Hematopoietic multipotent progenitor cell (in vitro differentiated cells): Measurements from ENCODE around the gene MAPK12. TPM values are rescaled to one million over a fixed set of nuclear protein-coding genes. Genes with fewer than 3 reads are reported as not detected.

ENCODE experiments used
- DNase-seq, 3 donors: peaks; one replicate each; pipeline ENCODE4 v3.0.0-alpha.2; 2011 to 2015; ENCODE audit warnings: low read depth in 2 of 3, low spot score in 2 of 3
- total RNA-seq: library from RNA; depleted of rRNA; stranded (reverse); fragments of >200 nt; gene quantifications from one replicate; pipeline ENCODE4 v1.2.3, GENCODE V29; 2012

MAPK12 gene
- total RNA-seq, 1 donor: 30.2 TPM

DNA sequence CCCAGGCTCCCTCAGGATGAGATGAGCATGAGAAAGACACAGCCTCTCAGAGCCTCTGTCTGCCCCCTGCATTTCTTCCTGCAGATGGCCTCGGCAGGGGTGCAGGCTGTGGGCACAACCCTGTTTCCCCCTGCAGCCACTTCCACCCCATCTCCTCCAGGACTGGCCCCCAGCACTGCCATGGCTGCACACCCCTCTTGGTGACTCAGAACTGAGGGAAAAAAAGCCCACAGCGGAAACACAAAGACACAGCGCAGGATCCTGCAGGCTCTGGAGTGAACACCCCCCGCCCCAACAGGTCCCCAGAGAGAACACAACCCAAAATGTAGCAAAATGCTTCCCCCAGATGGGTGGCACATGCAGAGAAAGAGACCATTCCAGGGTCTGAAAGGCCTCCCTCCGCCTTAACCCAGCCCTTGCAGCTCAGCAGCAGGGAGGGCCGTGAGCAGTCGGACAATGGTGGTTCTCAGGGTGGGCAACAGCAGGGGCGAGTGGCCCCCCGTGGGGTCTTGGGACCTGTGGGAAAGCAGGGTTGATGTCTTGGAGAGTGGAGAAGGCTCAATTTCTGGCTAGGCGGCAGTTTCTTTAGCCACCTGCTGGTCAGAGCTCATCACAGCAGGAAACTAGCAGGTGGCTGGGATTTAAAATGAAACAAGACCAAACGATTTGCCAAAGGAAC is 24.6 kb downstream of the MAPK12 start:
- peak in 2 of 3 donors; percentile 33 to 45 for DNase-seq

- DNase-seq: no peak
These were observed 28.3 kb downstream of the MAPK12 start for GRCh38 chr22:50233223-50233622.

- no peak for DNase-seq
These were observed 28.9 kb downstream of the MAPK12 start for GRCh38 chr22:50232481-50233151.

DNA sequence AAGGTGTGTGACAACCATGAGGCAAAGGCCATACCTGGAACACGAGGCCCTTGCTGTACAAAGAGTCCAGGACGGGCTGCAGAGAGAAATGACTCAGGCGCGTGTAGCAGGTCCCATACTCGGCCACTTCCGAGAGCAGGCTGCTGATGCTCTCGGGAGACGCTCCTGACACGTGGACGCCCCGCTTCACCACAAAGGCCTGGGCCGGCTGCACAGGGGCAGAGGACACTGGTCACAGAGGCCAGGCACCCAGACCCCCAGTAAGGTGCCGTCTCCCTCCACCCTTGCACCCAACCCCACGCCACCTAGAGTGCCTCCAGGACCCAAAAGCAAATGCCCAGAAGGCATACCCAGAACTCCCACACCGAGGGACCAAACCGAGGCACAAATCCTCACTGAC is 32.1 kb downstream of the MAPK12 start:
- DNase-seq: no peak

DNA sequence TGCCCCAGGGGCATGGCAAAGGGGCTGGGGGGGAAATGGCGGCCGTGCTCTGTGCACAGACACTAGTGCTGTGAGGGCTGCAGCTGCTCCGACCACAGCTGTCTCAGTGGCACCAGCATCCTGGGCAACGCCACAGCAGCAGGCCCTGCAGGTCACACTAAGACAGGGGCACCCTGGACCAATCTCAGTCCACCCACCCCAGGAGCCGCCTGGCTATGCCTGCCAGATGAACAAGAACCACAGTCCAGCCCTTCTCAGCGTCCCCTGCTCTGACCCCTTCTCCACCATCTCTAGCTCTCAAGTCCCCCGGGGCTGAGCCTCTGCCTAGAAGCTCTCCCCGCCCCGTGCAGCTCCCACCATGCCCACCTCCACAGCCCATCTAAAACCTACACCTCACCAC is 33.1 kb downstream of the MAPK12 start:
- no peak for DNase-seq

- DNase-seq: no peak
These were observed 33.8 kb downstream of the MAPK12 start for GRCh38 chr22:50227579-50228215.

DNA sequence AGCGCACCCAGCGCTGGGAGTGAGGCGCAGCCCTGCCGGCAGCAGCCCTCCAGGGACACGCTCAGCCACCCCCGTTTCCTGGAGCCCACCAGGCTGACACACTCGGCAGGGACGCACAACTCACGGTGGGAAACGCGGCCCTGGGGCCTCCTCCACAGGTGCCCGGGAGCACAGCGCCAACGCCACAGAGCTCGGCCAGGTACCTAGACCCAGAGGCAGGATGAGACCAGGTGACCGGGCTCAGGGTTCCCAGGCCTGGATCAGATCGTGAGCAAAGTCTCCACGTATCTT is 34.7 kb downstream of the MAPK12 start:
- DNase-seq: no peak

DNA sequence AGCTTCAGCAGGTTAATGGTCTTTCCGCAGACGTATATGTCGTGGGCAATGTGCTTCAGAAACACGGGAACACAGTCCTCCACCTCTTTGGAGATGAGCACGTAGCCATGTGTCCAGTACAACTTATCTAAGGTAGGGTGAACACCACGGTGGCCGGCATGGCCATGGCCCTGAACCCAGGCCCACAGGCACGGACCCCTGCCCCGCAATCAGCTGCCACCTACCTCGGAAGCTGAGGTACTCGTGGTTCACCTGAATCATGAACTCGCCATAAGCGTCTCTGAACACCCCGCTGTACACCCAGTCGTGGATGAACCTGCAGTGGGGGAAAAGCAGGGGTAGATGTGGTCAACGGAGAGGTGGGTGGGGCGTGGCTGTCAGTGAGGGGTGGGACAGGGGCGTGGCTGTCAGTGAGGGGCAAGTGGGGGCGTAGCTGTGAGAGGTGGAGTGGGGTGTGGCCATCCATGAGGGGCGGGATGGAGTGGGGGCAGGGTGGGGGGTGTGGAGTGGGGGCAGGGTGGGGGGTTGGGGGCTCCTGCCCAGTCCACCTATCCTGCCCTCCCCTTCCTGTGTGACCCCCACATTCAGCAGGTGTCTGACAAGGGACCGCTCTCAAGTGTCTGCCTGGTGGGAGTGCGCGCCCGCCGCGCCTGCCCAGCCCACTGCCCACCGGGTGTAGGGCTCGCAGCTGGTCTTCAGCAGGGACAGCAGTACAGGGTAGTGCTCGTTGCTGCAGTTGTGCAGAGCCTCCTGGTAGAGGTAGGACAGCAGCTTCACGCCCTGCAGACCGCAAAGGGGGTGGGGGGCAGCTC is 35.2 kb downstream of the MAPK12 start:
- DNase-seq: no peak

GRCh38 chr22:50225200-50225969 is 36.1 kb downstream of the MAPK12 start:
- DNase-seq: no peak

- DNase-seq: no peak
These were observed 37.4 kb downstream of the MAPK12 start for GRCh38 chr22:50224071-50224470.

DNA sequence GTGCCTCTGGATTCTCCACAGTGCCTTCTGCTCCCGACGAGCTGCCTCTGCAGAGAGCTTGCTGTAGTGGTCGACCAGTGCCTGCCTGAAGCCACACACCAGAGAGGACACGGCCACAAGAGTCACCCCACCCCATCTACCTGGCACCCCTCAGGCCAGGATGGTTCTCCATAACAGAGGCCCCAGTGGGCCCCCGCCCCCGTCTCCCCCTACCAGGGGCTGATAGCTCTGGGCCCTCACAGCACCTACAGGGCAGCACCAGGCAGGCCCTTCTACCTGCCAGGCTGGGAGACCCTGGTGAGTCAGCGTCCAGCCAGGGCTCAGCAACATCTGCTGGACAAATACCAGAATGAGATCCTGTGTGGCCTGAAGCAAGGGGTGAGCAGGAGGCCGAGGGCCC is 39.0 kb downstream of the MAPK12 start:
- DNase-seq: no peak

GRCh38 chr22:50221410-50222300 is 39.8 kb downstream of the MAPK12 start:
- no peak for DNase-seq

- DNase-seq: no peak
These were observed 40.7 kb downstream of the MAPK12 start for GRCh38 chr22:50220603-50221409.

- DNase-seq: no peak
These were observed 41.5 kb downstream of the MAPK12 start for GRCh38 chr22:50219800-50220602.

- DNase-seq: peak in 2 of 3 donors; percentile 45 to 52
These were observed 42.3 kb downstream of the MAPK12 start for GRCh38 chr22:50218996-50219727.

DNA sequence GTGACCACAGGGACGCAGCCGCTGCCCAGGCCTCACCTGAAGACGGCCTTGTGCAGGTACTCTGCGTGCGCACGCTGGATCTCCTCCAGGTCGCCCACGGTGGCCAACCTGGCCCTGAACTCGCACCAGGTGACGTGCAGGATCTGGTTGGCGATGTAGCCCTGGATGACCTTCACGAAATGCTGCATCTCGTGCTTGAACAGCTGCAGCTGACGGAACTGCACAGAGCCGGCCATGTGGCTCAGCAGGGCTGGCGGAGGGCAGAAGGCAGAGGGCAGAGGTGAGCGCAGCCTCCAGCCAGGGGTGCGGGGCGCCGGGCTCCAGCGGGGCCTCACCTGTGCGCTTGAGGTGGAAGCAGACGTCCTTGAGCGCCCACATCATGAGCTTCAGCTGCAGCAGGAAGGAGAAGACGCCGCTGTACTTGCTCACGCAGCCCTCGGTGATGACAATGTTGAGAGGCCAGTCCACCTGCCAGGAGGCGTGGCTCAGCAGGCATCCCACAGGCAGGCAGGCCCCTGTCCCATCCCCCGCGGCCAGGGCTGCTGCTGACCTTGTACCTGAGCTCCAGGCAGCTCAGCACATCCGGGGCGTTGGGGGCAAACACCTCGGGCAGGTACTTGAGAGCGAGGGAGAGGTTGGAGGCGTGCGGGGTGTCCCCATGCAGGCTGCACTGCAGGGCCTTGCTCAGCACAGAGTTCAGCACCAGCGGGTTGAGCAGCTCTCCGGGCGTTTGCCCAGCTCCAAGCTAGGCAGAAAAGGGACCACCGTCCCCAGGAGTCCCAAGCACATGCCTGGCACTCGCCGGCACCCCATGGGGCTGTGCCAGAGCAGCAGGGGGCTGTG is 43.1 kb downstream of the MAPK12 start:
- no peak for DNase-seq
